ENCODE data around the gene ARHGAP45. TPM values are rescaled to one million over a fixed set of nuclear protein-coding genes. Genes with fewer than 3 reads are reported as not detected.
A peak's percentile ranks its signal among the peaks of the same experiment; 100 is the strongest.

ARHGAP45 gene
- total RNA-seq, 3 donors from 2014 or later = 33.9 to 64.3 (median 58.8) TPM

DNA sequence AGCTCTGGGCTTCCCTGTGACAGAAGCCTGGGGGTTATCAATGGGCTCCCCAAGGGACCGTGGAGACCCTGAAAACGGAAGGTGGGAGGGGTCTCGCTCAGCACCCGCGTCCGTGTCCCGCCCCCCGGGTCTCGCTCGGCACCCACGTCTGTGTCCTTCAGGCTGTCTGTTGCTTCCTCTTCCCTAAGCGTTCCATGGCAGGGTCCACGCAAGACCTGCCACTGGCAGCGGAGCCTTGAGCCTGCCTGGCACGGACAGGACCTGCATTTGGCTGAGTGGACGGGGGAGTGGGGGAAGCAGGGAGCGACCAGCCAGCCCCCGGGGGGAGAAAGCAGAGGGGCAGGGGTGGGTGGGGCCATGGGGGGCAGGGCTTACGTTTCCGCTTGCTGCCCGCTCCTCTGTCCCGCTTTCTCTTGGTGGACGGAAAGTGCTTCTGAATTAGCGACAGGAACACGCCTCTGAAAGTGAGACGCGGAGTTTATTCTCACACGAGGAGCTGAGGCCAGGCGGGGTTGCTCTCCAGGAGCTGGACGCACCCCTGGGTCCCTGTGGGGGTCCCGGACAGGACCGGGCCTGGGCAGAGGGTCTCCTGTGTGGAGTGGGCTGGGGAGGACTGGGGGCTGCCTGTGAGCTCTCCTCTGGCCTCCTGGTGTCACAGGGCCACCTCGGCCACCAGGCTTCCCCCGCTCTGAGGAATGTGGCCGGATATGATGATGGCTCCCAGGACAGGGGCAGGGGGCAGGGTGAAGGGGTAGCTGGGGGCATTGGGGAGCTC lies 48.9 kb downstream of the ARHGAP45 start:
- DNase-seq (no peak), ATAC-seq (no peak)
- intact Hi-C loops (cut with DNase I, micrococcal nuclease) = loop anchor here (10.0 kb wide), 2 partner anchors 69 to 79 kb away; no protein-coding TSS in a partner anchor
- Histone ChIP-seq H3K9me3 (no peaks in the 10 kb centered on the region), H3K36me3 (ENCODE audit: low read depth) (peaks cover 7% of the 10 kb centered on the region), H3K4me3 (no peak overlapping the region), H3K4me1 (ENCODE audit: low read depth) (peaks cover 12% of the 10 kb centered on the region)
- TF ChIP-seq, protein P1, sequence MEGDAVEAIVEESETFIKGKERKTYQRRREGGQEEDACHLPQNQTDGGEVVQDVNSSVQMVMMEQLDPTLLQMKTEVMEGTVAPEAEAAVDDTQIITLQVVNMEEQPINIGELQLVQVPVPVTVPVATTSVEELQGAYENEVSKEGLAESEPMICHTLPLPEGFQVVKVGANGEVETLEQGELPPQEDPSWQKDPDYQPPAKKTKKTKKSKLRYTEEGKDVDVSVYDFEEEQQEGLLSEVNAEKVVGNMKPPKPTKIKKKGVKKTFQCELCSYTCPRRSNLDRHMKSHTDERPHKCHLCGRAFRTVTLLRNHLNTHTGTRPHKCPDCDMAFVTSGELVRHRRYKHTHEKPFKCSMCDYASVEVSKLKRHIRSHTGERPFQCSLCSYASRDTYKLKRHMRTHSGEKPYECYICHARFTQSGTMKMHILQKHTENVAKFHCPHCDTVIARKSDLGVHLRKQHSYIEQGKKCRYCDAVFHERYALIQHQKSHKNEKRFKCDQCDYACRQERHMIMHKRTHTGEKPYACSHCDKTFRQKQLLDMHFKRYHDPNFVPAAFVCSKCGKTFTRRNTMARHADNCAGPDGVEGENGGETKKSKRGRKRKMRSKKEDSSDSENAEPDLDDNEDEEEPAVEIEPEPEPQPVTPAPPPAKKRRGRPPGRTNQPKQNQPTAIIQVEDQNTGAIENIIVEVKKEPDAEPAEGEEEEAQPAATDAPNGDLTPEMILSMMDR (IDR thresholded peaks at IDR 0.05) = no peak

DNA sequence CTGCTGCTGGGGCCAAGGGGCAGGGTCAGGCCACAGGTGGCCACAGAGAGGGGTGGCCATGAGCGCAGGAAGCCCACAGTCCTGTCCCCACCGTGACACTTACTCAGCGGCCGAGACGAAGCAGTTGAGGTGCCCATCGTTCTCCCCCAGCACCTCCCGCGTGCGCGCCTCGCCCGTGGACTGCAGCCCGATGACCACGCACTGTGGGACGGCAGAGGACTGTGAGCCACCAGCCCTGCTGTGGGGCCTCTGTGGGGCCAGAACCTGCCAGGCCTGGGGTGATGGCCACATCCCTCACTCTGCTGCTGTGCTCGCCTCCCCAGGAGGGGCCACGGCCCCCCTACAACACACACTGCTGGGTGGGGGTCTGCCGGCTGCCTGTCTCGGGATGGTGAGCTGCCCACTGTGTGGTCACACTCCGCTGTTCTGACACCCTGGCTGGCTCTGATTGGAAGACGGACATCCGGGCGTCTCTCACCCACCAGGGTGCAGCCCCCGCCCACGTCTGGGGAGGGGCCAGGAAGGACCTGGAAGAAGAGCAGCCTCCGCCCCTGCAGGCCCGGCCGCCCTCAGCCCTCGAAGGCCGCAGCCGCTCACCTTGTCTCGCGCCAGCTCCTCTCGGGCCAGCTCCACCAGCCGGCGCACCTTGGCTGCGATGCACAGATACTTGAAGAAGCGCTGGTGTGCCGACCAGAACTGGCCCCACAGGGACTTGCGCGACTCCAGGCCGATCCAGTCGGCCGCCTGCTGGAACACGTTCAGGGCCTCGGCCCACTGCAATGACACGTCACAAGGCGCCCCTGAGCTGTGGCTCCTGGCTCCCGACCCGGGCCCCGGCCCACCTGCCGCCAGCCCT lies 50.0 kb downstream of the ARHGAP45 start:
- Histone ChIP-seq H3K9me3 (no peaks in the 10 kb centered on the region), H3K4me1 (ENCODE audit: low read depth) (peaks cover 12% of the 10 kb centered on the region), H3K4me3 (no peak overlapping the region), H3K36me3 (ENCODE audit: low read depth) (peaks cover 7% of the 10 kb centered on the region)
- no peak for DNase-seq
- ATAC-seq = no peak
- intact Hi-C loops (cut with DNase I, micrococcal nuclease) = loop anchor here (10.0 kb wide), 2 partner anchors 68 to 78 kb away; no protein-coding TSS in a partner anchor
- TF ChIP-seq, protein P1 (IDR thresholded peaks at IDR 0.05) = no peak

DNA sequence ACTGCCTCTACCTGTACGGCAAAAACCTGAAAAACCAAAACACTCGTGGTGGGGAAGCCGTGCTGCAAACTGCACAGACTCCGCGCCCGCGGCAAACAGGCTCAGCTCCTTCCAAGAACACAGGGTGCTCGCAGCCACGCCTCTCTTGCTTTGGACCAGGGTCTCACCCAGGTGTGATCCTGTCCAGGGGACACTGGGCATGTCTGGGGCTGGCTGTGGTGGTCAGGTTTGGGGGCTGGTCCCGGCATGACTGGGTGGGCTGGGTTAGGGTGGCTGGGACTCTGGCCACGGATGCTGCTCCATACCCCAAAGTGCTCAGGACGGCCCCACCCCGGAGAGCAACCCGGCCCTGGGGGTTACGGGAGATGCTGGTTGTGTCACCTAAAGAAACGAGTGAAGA lies 50.7 kb downstream of the ARHGAP45 start:
- peaks cover 8% of the 10 kb centered on the region for H3K4me1 ChIP-seq (ENCODE audit: low read depth)
- intact Hi-C loops (cut with DNase I, micrococcal nuclease) = loop anchor here (10.0 kb wide), 2 partner anchors 67 to 77 kb away; no protein-coding TSS in a partner anchor

DNA sequence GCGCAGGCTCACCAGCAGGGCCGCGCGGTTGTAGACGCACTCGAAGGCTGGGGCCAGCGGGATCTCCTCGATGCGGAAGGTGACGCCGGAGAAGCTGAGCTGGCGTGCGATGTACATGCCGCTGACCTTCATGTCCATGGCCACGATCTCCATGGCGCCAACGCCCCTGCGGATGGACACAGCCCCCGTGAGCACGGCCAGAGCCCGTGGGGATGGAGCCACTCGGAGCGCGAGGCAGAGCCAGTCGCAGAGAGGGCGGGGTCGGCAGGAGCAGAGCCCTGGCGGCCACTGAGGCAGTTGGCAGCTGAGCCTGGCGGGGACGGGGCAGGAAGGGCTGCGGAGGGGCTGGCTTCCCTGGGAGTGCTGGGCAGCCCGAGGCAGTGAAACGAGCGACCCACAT lies 52.0 kb downstream of the ARHGAP45 start:
- no peak overlapping the region for H3K4me3 ChIP-seq
- TF ChIP-seq, protein P1 (IDR thresholded peaks at IDR 0.05) = no peak
- ATAC-seq = no peak
- H3K4me1 ChIP-seq (ENCODE audit: low read depth) = peaks cover 3% of the 10 kb centered on the region
- intact Hi-C loops (cut with DNase I, micrococcal nuclease) = loop anchor here (10.0 kb wide), 2 partner anchors 66 to 76 kb away; no protein-coding TSS in a partner anchor
- H3K9me3 ChIP-seq = no peaks in the 10 kb centered on the region
- DNase-seq = peak in 1 of 3 donors; percentile 55
- peaks cover 15% of the 10 kb centered on the region for H3K36me3 ChIP-seq (ENCODE audit: low read depth)

More for the DNA sequence above, 50.7 kb downstream of the ARHGAP45 start:
- peaks cover 14% of the 10 kb centered on the region for H3K36me3 ChIP-seq (ENCODE audit: low read depth)
- TF ChIP-seq, protein P1 (IDR thresholded peaks at IDR 0.05) = no peak
- no peak overlapping the region for H3K4me3 ChIP-seq
- no peaks in the 10 kb centered on the region for H3K9me3 ChIP-seq
- DNase-seq = no peak
- ATAC-seq = no peak

DNA sequence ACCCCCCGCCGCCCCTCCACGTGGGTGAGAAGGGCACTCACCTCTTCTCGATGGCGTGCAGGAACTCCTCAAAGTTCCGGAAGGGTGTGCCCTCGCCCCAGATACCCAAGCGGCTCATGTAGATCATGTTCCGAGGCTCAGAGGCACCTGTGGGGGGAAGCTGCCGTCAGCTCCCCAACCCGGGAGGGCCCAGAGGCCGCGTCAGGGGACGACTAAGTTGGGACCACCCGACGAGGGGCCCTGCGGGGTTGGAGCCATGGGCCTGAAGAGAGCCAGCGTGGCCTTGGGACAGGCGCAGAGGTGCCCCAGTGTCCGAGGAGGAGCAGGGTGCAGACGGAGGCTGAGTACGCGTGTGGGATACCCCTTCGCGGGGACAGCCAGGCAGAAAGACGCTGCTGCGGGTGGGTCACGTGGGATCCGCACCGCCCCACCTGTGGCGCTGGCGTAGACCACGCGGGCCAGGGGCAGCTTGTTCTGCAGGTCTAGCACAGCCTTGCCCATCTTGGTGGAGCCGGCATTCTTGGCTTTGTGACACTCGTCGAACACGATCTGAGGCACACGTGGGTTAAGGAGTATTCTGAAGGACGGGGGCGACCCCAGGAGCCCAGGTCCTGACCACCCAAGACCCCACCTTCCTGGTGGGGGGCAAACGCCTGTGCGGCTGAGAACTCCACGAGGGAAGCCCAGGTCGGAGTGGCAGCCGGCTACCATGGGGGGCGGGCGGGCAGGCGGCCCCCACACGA lies 52.7 kb downstream of the ARHGAP45 start:
- peaks cover 15% of the 10 kb centered on the region for H3K36me3 ChIP-seq (ENCODE audit: low read depth)
- no peaks in the 10 kb centered on the region for H3K9me3 ChIP-seq
- ATAC-seq = no peak
- no peak for DNase-seq
- H3K4me3 ChIP-seq = no peak overlapping the region
- intact Hi-C loops (cut with DNase I, micrococcal nuclease) = loop anchor here (10.0 kb wide), 3 partner anchors 55 to 75 kb away; partner anchors contain the start of gene SBNO2 (in 1 of the 2)
- H3K4me1 ChIP-seq (ENCODE audit: low read depth) = peaks cover 2% of the 10 kb centered on the region
- TF ChIP-seq, protein P1 (IDR thresholded peaks at IDR 0.05) = no peak
